GM19372 (cell line): ENCODE measurements around the gene CDKL5.
A peak's percentile ranks its signal among the peaks of the same experiment; 100 is the strongest.

Experiments
- ATAC-seq: cut with Tn5 transposase; IDR thresholded peaks from one replicate; pipeline ENCODE4 v1.9.1; 2021; ENCODE audit warnings: mild to moderate bottlenecking, low read depth, moderate library complexity; ENCODE audit not compliant: unreplicated experiment

Gene CDKL5

GRCh38 chrX:18639280-18639679 lies 213.9 kb downstream of the CDKL5 start:
- no peak for ATAC-seq

- ATAC-seq: no peak
Measured at GRCh38 chrX:18640686-18641085, 215.3 kb downstream of the CDKL5 start.

GRCh38 chrX:18643243-18643642 lies 217.8 kb downstream of the CDKL5 start:
- no peak for ATAC-seq

GRCh38 chrX:18643853-18644252 lies 218.4 kb downstream of the CDKL5 start:
- ATAC-seq: no peak

GRCh38 chrX:18647621-18648020 lies 222.2 kb downstream of the CDKL5 start:
- no peak for ATAC-seq

GRCh38 chrX:18649498-18649951 lies 224.1 kb downstream of the CDKL5 start:
- ATAC-seq: no peak

GRCh38 chrX:18650662-18651061 lies 225.3 kb downstream of the CDKL5 start:
- no peak for ATAC-seq

GRCh38 chrX:18652636-18653035 lies 227.2 kb downstream of the CDKL5 start:
- ATAC-seq: no peak

- no peak for ATAC-seq
Measured at GRCh38 chrX:18654875-18655836, 229.7 kb downstream of the CDKL5 start.

GRCh38 chrX:18661273-18661672 lies 235.9 kb downstream of the CDKL5 start:
- no peak for ATAC-seq

GRCh38 chrX:18664947-18665346 lies 239.5 kb downstream of the CDKL5 start:
- ATAC-seq: no peak

- no peak for ATAC-seq
Measured at GRCh38 chrX:18666614-18667013, 241.2 kb downstream of the CDKL5 start.

GRCh38 chrX:18668071-18668835 lies 242.8 kb downstream of the CDKL5 start:
- ATAC-seq: no peak

- no peak for ATAC-seq
Measured at GRCh38 chrX:18672008-18672407, 246.6 kb downstream of the CDKL5 start, which contains the start of gene RS1. RS1 (minus strand) TSS chrX:18672108; CDS start chrX:18672068, 40 bp downstream.

GRCh38 chrX:18674417-18674787 lies 249.0 kb downstream of the CDKL5 start:
- peak; percentile 31 for ATAC-seq

GRCh38 chrX:18674788-18675735 lies 249.7 kb downstream of the CDKL5 start:
- peak; percentile 75 for ATAC-seq

GRCh38 chrX:18676050-18676449 lies 250.6 kb downstream of the CDKL5 start:
- ATAC-seq: no peak

GRCh38 chrX:18676470-18676869 lies 251.1 kb downstream of the CDKL5 start:
- no peak for ATAC-seq

- no peak for ATAC-seq
Measured at GRCh38 chrX:18677161-18677869, 251.9 kb downstream of the CDKL5 start.

- ATAC-seq: no peak
Measured at GRCh38 chrX:18681996-18682395, 256.6 kb downstream of the CDKL5 start.
